HG03342 (cell line): ENCODE measurements around the gene MTHFR.

Source experiments
- ATAC-seq: cut with Tn5 transposase; IDR thresholded peaks from one replicate; pipeline ENCODE4 v1.9.1; 2021; ENCODE audit warnings: mild to moderate bottlenecking, moderate library complexity; ENCODE audit not compliant: unreplicated experiment

MTHFR gene

DNA sequence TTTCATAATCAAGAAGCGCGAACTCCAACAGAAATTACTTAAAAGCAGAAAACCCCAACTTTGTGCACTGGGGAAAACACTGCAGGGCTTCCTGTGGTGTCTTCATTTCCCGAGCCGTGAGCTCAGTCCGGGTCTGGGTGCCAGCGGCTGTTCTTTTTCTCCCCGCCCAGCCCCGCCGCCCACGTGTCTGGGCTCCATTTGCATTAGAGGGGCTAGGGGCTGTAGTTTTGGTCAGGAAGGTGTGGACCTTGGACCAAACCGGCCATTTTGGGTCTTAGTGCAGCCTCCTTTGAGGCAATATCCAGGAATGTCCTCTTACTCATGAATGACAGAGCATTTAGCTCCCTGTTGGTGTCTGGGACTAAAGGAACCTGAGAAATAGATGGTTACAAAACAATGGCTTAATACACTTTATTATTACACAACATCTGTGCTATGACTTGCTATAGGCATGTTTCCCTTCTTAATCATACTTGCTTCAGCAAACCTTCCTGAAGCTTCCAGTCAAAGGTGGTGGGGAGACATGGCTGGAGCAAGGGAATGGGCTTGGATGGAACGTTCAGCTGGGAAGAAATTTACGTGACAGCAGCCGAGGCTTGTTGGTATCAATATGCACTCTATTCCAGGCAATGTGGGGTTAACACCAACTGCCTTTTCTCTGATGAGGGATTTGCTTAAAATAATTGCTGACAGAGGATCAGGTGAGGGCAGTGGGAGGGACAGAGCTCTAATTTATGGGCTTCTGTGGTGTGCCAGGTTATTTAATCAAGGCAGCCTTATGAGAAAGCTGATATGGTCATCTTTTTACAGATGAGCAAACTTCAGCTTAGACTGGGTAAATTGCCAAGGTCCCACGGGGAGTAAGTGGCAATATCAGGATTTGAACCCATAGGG lies 68.8 kb downstream of the MTHFR start:
- peak; percentile 21 for ATAC-seq

GRCh38 chr1:11735854-11736745 lies 69.7 kb downstream of the MTHFR start, which contains the start of gene AGTRAP:
Gene AGTRAP (plus strand): TSS chr1:11736136. CDS start chr1:11736209, 73 bp downstream.
- peak; percentile 59 for ATAC-seq
